IgD-negative memory B cell (primary cell): ENCODE measurements around the gene GALNTL6. TPM values are rescaled to one million over a fixed set of nuclear protein-coding genes. Genes with fewer than 3 reads are reported as not detected.

Experiments used
- H3K27ac Mint-ChIP-seq, 3 donors: one replicate each; pipeline ENCODE4 v1.8.0; 2020 to 2022; ENCODE audit warnings: mild to moderate bottlenecking in 3 of 3, mixed read lengths in 3 of 3, moderate library complexity in 1 of 3
- H3K27me3 Mint-ChIP-seq: one replicate; pipeline ENCODE4 v1.8.0; 2021; ENCODE audit warnings: mixed read lengths
- H3K36me3 Mint-ChIP-seq: one replicate; pipeline ENCODE4 v1.8.0; 2020; ENCODE audit warnings: mild to moderate bottlenecking, mixed read lengths
- H3K4me1 Mint-ChIP-seq, 3 donors: one replicate each; pipeline ENCODE4 v1.8.0; 2020 to 2022; ENCODE audit warnings: mixed read lengths in 3 of 3, mild to moderate bottlenecking in 1 of 3
- H3K4me3 Mint-ChIP-seq, 4 donors: one replicate each; pipeline ENCODE4 v1.8.0; 2020 to 2022; ENCODE audit warnings: mild to moderate bottlenecking in 4 of 4, mixed read lengths in 4 of 4, moderate library complexity in 3 of 4
- H3K9me3 Mint-ChIP-seq, 3 donors: one replicate each; pipeline ENCODE4 v1.8.0; 2020 to 2021; ENCODE audit warnings: mixed read lengths in 3 of 3, mild to moderate bottlenecking in 1 of 3
- polyA plus RNA-seq: library from polyadenylated mRNA; unstranded; fragments of 300-500 nt; fragmentation: Illumina TruSeq; gene quantifications from one replicate; pipeline ENCODE4 v1.2.3, GENCODE V29; 2021

GALNTL6 gene
- polyA plus RNA-seq, 1 donor from 2014 or later, result 1.3 TPM

GRCh38 chr4:172652369-172652768 lies 839.2 kb downstream of the GALNTL6 start:
- H3K27ac Mint-ChIP-seq, result no peak overlapping the region
- H3K4me1 Mint-ChIP-seq, result no peaks in the 10 kb centered on the region
- H3K9me3 Mint-ChIP-seq, result peaks cover 0 to 2% (median 0%) of the 10 kb centered on the region in 3 donors
- no peak overlapping the region for H3K4me3 Mint-ChIP-seq
- H3K27me3 Mint-ChIP-seq, result no peaks in the 10 kb centered on the region
- no peaks in the 10 kb centered on the region for H3K36me3 Mint-ChIP-seq

GRCh38 chr4:172653676-172654075 lies 840.5 kb downstream of the GALNTL6 start:
- Mint-ChIP-seq H3K4me1 (no peaks in the 10 kb centered on the region), H3K27ac (no peak overlapping the region), H3K27me3 (no peaks in the 10 kb centered on the region), H3K4me3 (no peak overlapping the region), H3K36me3 (no peaks in the 10 kb centered on the region), H3K9me3 (peaks cover 0 to 2% (median 0%) of the 10 kb centered on the region in 3 donors)

GRCh38 chr4:172654457-172654856 lies 841.3 kb downstream of the GALNTL6 start:
- no peaks in the 10 kb centered on the region for H3K27me3 Mint-ChIP-seq
- no peaks in the 10 kb centered on the region for H3K36me3 Mint-ChIP-seq
- H3K9me3 Mint-ChIP-seq, result peaks cover 0 to 2% (median 0%) of the 10 kb centered on the region in 3 donors
- H3K4me1 Mint-ChIP-seq, result no peaks in the 10 kb centered on the region
- H3K27ac Mint-ChIP-seq, result no peak overlapping the region
- no peak overlapping the region for H3K4me3 Mint-ChIP-seq

- H3K4me1 Mint-ChIP-seq, result no peaks in the 10 kb centered on the region
Measured at GRCh38 chr4:172656055-172656454, 842.9 kb downstream of the GALNTL6 start.

GRCh38 chr4:172657081-172657480 lies 843.9 kb downstream of the GALNTL6 start:
- peaks cover 0 to 2% (median 0%) of the 10 kb centered on the region in 3 donors for H3K9me3 Mint-ChIP-seq
- H3K36me3 Mint-ChIP-seq, result no peaks in the 10 kb centered on the region

More at GRCh38 chr4:172656055-172656454, 842.9 kb downstream of the GALNTL6 start:
- H3K9me3 Mint-ChIP-seq, result peaks cover 0 to 2% (median 0%) of the 10 kb centered on the region in 3 donors
- no peaks in the 10 kb centered on the region for H3K36me3 Mint-ChIP-seq
- no peak overlapping the region for H3K4me3 Mint-ChIP-seq
- no peaks in the 10 kb centered on the region for H3K27me3 Mint-ChIP-seq
- H3K27ac Mint-ChIP-seq, result no peak overlapping the region

GRCh38 chr4:172660251-172660650 lies 847.0 kb downstream of the GALNTL6 start:
- no peaks in the 10 kb centered on the region for H3K36me3 Mint-ChIP-seq
- no peaks in the 10 kb centered on the region for H3K27me3 Mint-ChIP-seq
- peaks cover 0 to 4% (median 0%) of the 10 kb centered on the region in 3 donors for H3K9me3 Mint-ChIP-seq
- no peak overlapping the region for H3K27ac Mint-ChIP-seq
- no peak overlapping the region for H3K4me3 Mint-ChIP-seq
- no peaks in the 10 kb centered on the region for H3K4me1 Mint-ChIP-seq

More at GRCh38 chr4:172657081-172657480, 843.9 kb downstream of the GALNTL6 start:
- Mint-ChIP-seq H3K27ac (no peak overlapping the region), H3K27me3 (no peaks in the 10 kb centered on the region), H3K4me3 (no peak overlapping the region), H3K4me1 (no peaks in the 10 kb centered on the region)

- Mint-ChIP-seq H3K27me3 (no peaks in the 10 kb centered on the region), H3K27ac (no peak overlapping the region), H3K4me3 (no peak overlapping the region), H3K4me1 (no peaks in the 10 kb centered on the region), H3K36me3 (no peaks in the 10 kb centered on the region), H3K9me3 (peaks cover 0 to 4% (median 0%) of the 10 kb centered on the region in 3 donors)
Measured at GRCh38 chr4:172662113-172662512, 848.9 kb downstream of the GALNTL6 start.

GRCh38 chr4:172666711-172667368 lies 853.6 kb downstream of the GALNTL6 start:
- H3K9me3 Mint-ChIP-seq, result peaks cover 0 to 4% (median 4%) of the 10 kb centered on the region in 3 donors

GRCh38 chr4:172674811-172675210 lies 861.6 kb downstream of the GALNTL6 start:
- H3K4me3 Mint-ChIP-seq, result no peak overlapping the region
- H3K4me1 Mint-ChIP-seq, result no peaks in the 10 kb centered on the region
- H3K9me3 Mint-ChIP-seq, result peaks cover 0 to 6% (median 4%) of the 10 kb centered on the region in 3 donors
- no peaks in the 10 kb centered on the region for H3K27me3 Mint-ChIP-seq
- no peak overlapping the region for H3K27ac Mint-ChIP-seq
- H3K36me3 Mint-ChIP-seq, result peaks cover 3% of the 10 kb centered on the region

More at GRCh38 chr4:172666711-172667368, 853.6 kb downstream of the GALNTL6 start:
- Mint-ChIP-seq H3K27ac (no peak overlapping the region), H3K4me3 (no peak overlapping the region), H3K27me3 (no peaks in the 10 kb centered on the region), H3K4me1 (no peaks in the 10 kb centered on the region), H3K36me3 (no peaks in the 10 kb centered on the region)

- no peaks in the 10 kb centered on the region for H3K27me3 Mint-ChIP-seq
- peaks cover 3% of the 10 kb centered on the region for H3K36me3 Mint-ChIP-seq
- H3K9me3 Mint-ChIP-seq, result peaks cover 0 to 6% (median 4%) of the 10 kb centered on the region in 3 donors
- no peak overlapping the region for H3K27ac Mint-ChIP-seq
- H3K4me1 Mint-ChIP-seq, result no peaks in the 10 kb centered on the region
- H3K4me3 Mint-ChIP-seq, result no peak overlapping the region
Measured at GRCh38 chr4:172675232-172675631, 862.0 kb downstream of the GALNTL6 start.

- peaks cover 3% of the 10 kb centered on the region for H3K36me3 Mint-ChIP-seq
- H3K9me3 Mint-ChIP-seq, result peaks cover 0 to 2% (median 2%) of the 10 kb centered on the region in 3 donors
- H3K4me3 Mint-ChIP-seq, result no peak overlapping the region
- H3K27ac Mint-ChIP-seq, result no peak overlapping the region
- H3K4me1 Mint-ChIP-seq, result no peaks in the 10 kb centered on the region
- H3K27me3 Mint-ChIP-seq, result no peaks in the 10 kb centered on the region
Measured at GRCh38 chr4:172680691-172681090, 867.5 kb downstream of the GALNTL6 start.

GRCh38 chr4:172683021-172683420 lies 869.8 kb downstream of the GALNTL6 start:
- H3K27ac Mint-ChIP-seq, result no peak overlapping the region
- H3K4me1 Mint-ChIP-seq, result no peaks in the 10 kb centered on the region
- H3K9me3 Mint-ChIP-seq, result peaks cover 0 to 2% (median 2%) of the 10 kb centered on the region in 3 donors
- no peaks in the 10 kb centered on the region for H3K27me3 Mint-ChIP-seq
- H3K36me3 Mint-ChIP-seq, result no peaks in the 10 kb centered on the region
- H3K4me3 Mint-ChIP-seq, result no peak overlapping the region

GRCh38 chr4:172686021-172686420 lies 872.8 kb downstream of the GALNTL6 start:
- Mint-ChIP-seq H3K4me1 (no peaks in the 10 kb centered on the region), H3K4me3 (no peak overlapping the region), H3K9me3 (peaks cover 3 to 4% (median 4%) of the 10 kb centered on the region in 3 donors), H3K27me3 (no peaks in the 10 kb centered on the region), H3K36me3 (no peaks in the 10 kb centered on the region), H3K27ac (no peak overlapping the region)

GRCh38 chr4:172688534-172688933 lies 875.3 kb downstream of the GALNTL6 start:
- Mint-ChIP-seq H3K27me3 (no peaks in the 10 kb centered on the region), H3K36me3 (no peaks in the 10 kb centered on the region), H3K4me1 (no peaks in the 10 kb centered on the region), H3K4me3 (no peak overlapping the region), H3K27ac (no peak overlapping the region), H3K9me3 (peaks cover 4 to 11% (median 5%) of the 10 kb centered on the region in 3 donors)

- Mint-ChIP-seq H3K4me3 (no peak overlapping the region), H3K27ac (no peak overlapping the region), H3K9me3 (peaks cover 2 to 14% (median 8%) of the 10 kb centered on the region in 3 donors), H3K4me1 (no peaks in the 10 kb centered on the region), H3K27me3 (no peaks in the 10 kb centered on the region), H3K36me3 (no peaks in the 10 kb centered on the region)
Measured at GRCh38 chr4:172691552-172691951, 878.3 kb downstream of the GALNTL6 start.

GRCh38 chr4:172692701-172693100 lies 879.5 kb downstream of the GALNTL6 start:
- Mint-ChIP-seq H3K9me3 (peaks cover 4 to 14% (median 9%) of the 10 kb centered on the region in 3 donors), H3K4me1 (no peaks in the 10 kb centered on the region), H3K27ac (no peak overlapping the region), H3K36me3 (no peaks in the 10 kb centered on the region), H3K4me3 (no peak overlapping the region), H3K27me3 (no peaks in the 10 kb centered on the region)
